Adipocyte (in vitro differentiated cells): Measurements from ENCODE around the gene SPRED2.
A peak's percentile ranks its signal among the peaks of the same experiment; 100 is the strongest.

Experiments
- DNase-seq: peaks from one replicate; pipeline ENCODE4 v3.0.0-alpha.2; 2015; ENCODE audit warnings: low read depth
- H3K27me3 ChIP-seq: replicated peaks from 2 replicates; pipeline ENCODE4 v1.7.0; 2013; ENCODE audit warnings: mild to moderate bottlenecking, low read length, moderate library complexity; ENCODE audit not compliant: control insufficient read depth, insufficient read depth
- H3K36me3 ChIP-seq: 2 replicates; pipeline ENCODE4 v1.7.0; 2013; ENCODE audit warnings: low read length, mild to moderate bottlenecking, moderate library complexity; ENCODE audit not compliant: control insufficient read depth, insufficient read depth, severe bottlenecking
- H3K4me1 ChIP-seq: 2 replicates; pipeline ENCODE4 v1.7.0; 2013; ENCODE audit warnings: mild to moderate bottlenecking, low read length, moderate library complexity; ENCODE audit not compliant: control insufficient read depth, insufficient read depth
- H3K4me3 ChIP-seq: 2 replicates; pipeline ENCODE4 v1.7.0; 2013; ENCODE audit warnings: mild to moderate bottlenecking, low read length, moderate library complexity
- H3K9ac ChIP-seq: 2 replicates; pipeline ENCODE4 v1.7.0; 2013; ENCODE audit warnings: mild to moderate bottlenecking, low read length, moderate library complexity
- H3K9me3 ChIP-seq: 2 replicates; pipeline ENCODE4 v1.7.0; 2013; ENCODE audit warnings: mild to moderate bottlenecking, low read length, moderate library complexity; ENCODE audit not compliant: control insufficient read depth

Gene SPRED2

GRCh38 chr2:65393743-65394422 lies 38.5 kb downstream of the SPRED2 start:
- Histone ChIP-seq H3K9ac (no peak overlapping the region), H3K27me3 (no peaks in the 10 kb centered on the region), H3K36me3 (no peaks in the 10 kb centered on the region), H3K4me1 (peaks cover 80% of the 10 kb centered on the region), H3K4me3 (no peak overlapping the region), H3K9me3 (no peaks in the 10 kb centered on the region)
- DNase-seq = no peak

- no peaks in the 10 kb centered on the region for H3K27me3 ChIP-seq
- no peak for DNase-seq
- H3K4me1 ChIP-seq = peaks cover 81% of the 10 kb centered on the region
- H3K36me3 ChIP-seq = no peaks in the 10 kb centered on the region
- H3K9me3 ChIP-seq = no peaks in the 10 kb centered on the region
- no peak overlapping the region for H3K4me3 ChIP-seq
- no peak overlapping the region for H3K9ac ChIP-seq
Measured at GRCh38 chr2:65393046-65393445, 39.4 kb downstream of the SPRED2 start.

- Histone ChIP-seq H3K36me3 (no peaks in the 10 kb centered on the region), H3K27me3 (no peaks in the 10 kb centered on the region), H3K9ac (no peak overlapping the region), H3K4me3 (no peak overlapping the region), H3K9me3 (no peaks in the 10 kb centered on the region), H3K4me1 (peaks cover 78% of the 10 kb centered on the region)
- no peak for DNase-seq
Measured at GRCh38 chr2:65392609-65393008, 39.8 kb downstream of the SPRED2 start.

GRCh38 chr2:65390134-65390533 lies 42.3 kb downstream of the SPRED2 start:
- no peak for DNase-seq
- Histone ChIP-seq H3K27me3 (no peaks in the 10 kb centered on the region), H3K9ac (no peak overlapping the region), H3K4me3 (no peak overlapping the region), H3K9me3 (no peaks in the 10 kb centered on the region), H3K4me1 (peaks cover 59% of the 10 kb centered on the region), H3K36me3 (no peaks in the 10 kb centered on the region)

GRCh38 chr2:65389476-65389875 lies 42.9 kb downstream of the SPRED2 start:
- Histone ChIP-seq H3K4me1 (peaks cover 55% of the 10 kb centered on the region), H3K9me3 (no peaks in the 10 kb centered on the region), H3K36me3 (no peaks in the 10 kb centered on the region), H3K27me3 (no peaks in the 10 kb centered on the region), H3K9ac (peak overlapping the region; percentile 12), H3K4me3 (no peak overlapping the region)
- no peak for DNase-seq

- no peak for DNase-seq
- Histone ChIP-seq H3K4me1 (peaks cover 58% of the 10 kb centered on the region), H3K36me3 (no peaks in the 10 kb centered on the region), H3K9me3 (no peaks in the 10 kb centered on the region), H3K4me3 (no peak overlapping the region), H3K27me3 (no peaks in the 10 kb centered on the region), H3K9ac (peak overlapping the region; percentile 12)
Measured at GRCh38 chr2:65388596-65389390, 43.6 kb downstream of the SPRED2 start.

- no peak for DNase-seq
- Histone ChIP-seq H3K4me1 (peaks cover 60% of the 10 kb centered on the region), H3K36me3 (no peaks in the 10 kb centered on the region), H3K9me3 (no peaks in the 10 kb centered on the region), H3K9ac (no peak overlapping the region), H3K27me3 (no peaks in the 10 kb centered on the region), H3K4me3 (no peak overlapping the region)
Measured at GRCh38 chr2:65388051-65388531, 44.3 kb downstream of the SPRED2 start.

GRCh38 chr2:65386989-65387388 lies 45.4 kb downstream of the SPRED2 start:
- Histone ChIP-seq H3K4me3 (no peak overlapping the region), H3K27me3 (no peaks in the 10 kb centered on the region), H3K9ac (no peak overlapping the region), H3K36me3 (no peaks in the 10 kb centered on the region), H3K4me1 (peaks cover 60% of the 10 kb centered on the region), H3K9me3 (no peaks in the 10 kb centered on the region)
- DNase-seq = no peak

GRCh38 chr2:65386344-65386743 lies 46.1 kb downstream of the SPRED2 start:
- Histone ChIP-seq H3K9ac (no peak overlapping the region), H3K9me3 (no peaks in the 10 kb centered on the region), H3K36me3 (no peaks in the 10 kb centered on the region), H3K4me1 (peaks cover 60% of the 10 kb centered on the region), H3K27me3 (no peaks in the 10 kb centered on the region), H3K4me3 (no peak overlapping the region)
- peak; percentile 57 for DNase-seq

GRCh38 chr2:65383541-65384488 lies 48.6 kb downstream of the SPRED2 start:
- Histone ChIP-seq H3K9me3 (no peaks in the 10 kb centered on the region), H3K27me3 (no peaks in the 10 kb centered on the region), H3K4me1 (peaks cover 48% of the 10 kb centered on the region), H3K36me3 (no peaks in the 10 kb centered on the region), H3K9ac (peak overlapping the region; percentile 62), H3K4me3 (peak overlapping the region; percentile 31)
- DNase-seq = peak; percentile 15
